Skin of body (tissue), 2 donors: ENCODE data around the gene ARMC9. TPM values are rescaled to one million over a fixed set of nuclear protein-coding genes. Genes with fewer than 3 reads are reported as not detected.
"Not testable (repeated sequence)": the region's sequence is repeated elsewhere in the genome, so short reads cannot be mapped to it uniquely, and the experiment has no call there.

Experiments
- DNase-seq: peaks from one replicate; lab custom pipeline; 2025; lab: John Stamatoyannopoulos, UW
- total RNA-seq: library from RNA; depleted of rRNA; stranded (reverse); fragments of >200 nt; gene quantifications from one replicate; pipeline ENCODE4 v1.2.3, GENCODE V29; 2014

Gene ARMC9
- total RNA-seq, 1 donor from 2014 or later, result 8.8 TPM

GRCh38 chr2:231244382-231245248 lies 46.2 kb downstream of the ARMC9 start:
- no peak for DNase-seq

GRCh38 chr2:231245249-231246094 lies 47.0 kb downstream of the ARMC9 start:
- DNase-seq, result no peak

- DNase-seq, result no peak
Observed at GRCh38 chr2:231246171-231246842, 47.9 kb downstream of the ARMC9 start.

GRCh38 chr2:231250146-231250545 lies 51.7 kb downstream of the ARMC9 start:
- DNase-seq, result no peak

- DNase-seq, result no peak
Observed at GRCh38 chr2:231250698-231251097, 52.3 kb downstream of the ARMC9 start.

- not testable (repeated sequence) for DNase-seq
Observed at GRCh38 chr2:231253292-231253691, 54.9 kb downstream of the ARMC9 start.

- no peak for DNase-seq
Observed at GRCh38 chr2:231256494-231256893, 58.1 kb downstream of the ARMC9 start.

- DNase-seq, result no peak
Observed at GRCh38 chr2:231257763-231258162, 59.3 kb downstream of the ARMC9 start.

GRCh38 chr2:231258701-231259100 lies 60.3 kb downstream of the ARMC9 start:
- no peak for DNase-seq

GRCh38 chr2:231259104-231259503 lies 60.7 kb downstream of the ARMC9 start:
- DNase-seq, result no peak

GRCh38 chr2:231260442-231261208 lies 62.2 kb downstream of the ARMC9 start:
- DNase-seq, result no peak

- DNase-seq, result no peak
Observed at GRCh38 chr2:231263118-231263831, 64.8 kb downstream of the ARMC9 start.

- DNase-seq, result no peak
Observed at GRCh38 chr2:231270221-231271114, 72.0 kb downstream of the ARMC9 start.

- no peak for DNase-seq
Observed at GRCh38 chr2:231272991-231273390, 74.6 kb downstream of the ARMC9 start.

GRCh38 chr2:231276987-231277386 lies 78.6 kb downstream of the ARMC9 start:
- no peak for DNase-seq

GRCh38 chr2:231277962-231278361 lies 79.5 kb downstream of the ARMC9 start:
- DNase-seq, result no peak

GRCh38 chr2:231278868-231279267 lies 80.4 kb downstream of the ARMC9 start:
- no peak for DNase-seq

GRCh38 chr2:231280846-231281245 lies 82.4 kb downstream of the ARMC9 start:
- no peak for DNase-seq

GRCh38 chr2:231284296-231284695 lies 85.9 kb downstream of the ARMC9 start:
- DNase-seq, result no peak
